Stimulated activated CD4-positive, alpha-beta T cell treated with anti-CD3 and anti-CD28 coated beads, Interleukin-1b, Interleukin-23, amount 100 ng/mL, for 4 hours (primary cell): ENCODE measurements around the gene CD320.
A peak's percentile ranks its signal among the peaks of the same experiment; 100 is the strongest.

Experiments used
- DNase-seq, 2 donors: peaks; one replicate each; pipeline ENCODE4 v3.0.0-alpha.2; 2020; ENCODE audit warnings: low read depth in 2 of 2

The CD320 gene

GRCh38 chr19:8255426-8256125 lies 52.6 kb downstream of the CD320 start:
- DNase-seq = no peak

- DNase-seq = no peak
These were observed 53.7 kb downstream of the CD320 start for GRCh38 chr19:8254286-8255001.

- DNase-seq = no peak
These were observed 54.5 kb downstream of the CD320 start for GRCh38 chr19:8253678-8254077.

DNA sequence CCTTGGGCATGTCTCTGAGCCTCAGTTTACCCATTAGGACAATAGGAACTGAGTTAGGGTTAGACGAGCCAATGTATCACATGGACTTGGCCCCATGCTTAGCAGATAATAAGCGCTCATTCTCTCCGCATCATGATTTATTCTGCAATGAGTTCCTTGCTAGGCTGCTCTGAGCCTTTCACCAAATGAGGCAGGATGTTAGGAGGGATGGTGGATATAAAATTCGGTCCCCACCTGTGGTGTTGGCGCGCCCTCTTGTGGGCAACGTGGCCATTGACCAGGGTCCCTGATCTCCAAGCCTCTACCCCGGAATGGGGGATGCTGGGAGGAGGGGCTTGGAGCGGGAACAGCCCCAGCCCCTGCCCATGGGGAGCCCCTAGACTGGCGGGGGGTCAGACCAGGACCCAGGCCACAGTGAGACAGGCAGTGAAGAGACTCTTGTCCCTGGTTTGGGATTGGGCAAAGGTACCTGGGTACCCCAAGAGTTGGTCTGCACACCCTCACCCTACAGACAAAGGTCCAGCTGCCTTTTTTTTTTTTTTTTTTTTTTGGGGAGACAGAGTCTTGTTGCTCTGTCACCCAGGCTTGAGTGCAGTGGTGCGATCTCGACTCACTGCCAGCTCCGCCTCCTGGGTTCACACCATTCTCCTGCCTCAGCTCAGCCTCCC lies 55.1 kb downstream of the CD320 start:
- DNase-seq = peak; percentile 83 to 86
